IPS-15b (cell line): ENCODE measurements around the gene ANGPTL2.

Experiments
- H3K27me3 ChIP-seq: one replicate; pipeline ENCODE4 v1.6.1; 2013; ENCODE audit warnings: low read length; ENCODE audit not compliant: control insufficient read depth, insufficient read depth
- H3K36me3 ChIP-seq: one replicate; pipeline ENCODE4 v1.6.1; 2013; ENCODE audit warnings: low read length; ENCODE audit not compliant: control insufficient read depth, insufficient read depth
- H3K4me1 ChIP-seq: one replicate; pipeline ENCODE4 v1.6.1; 2013; ENCODE audit warnings: mild to moderate bottlenecking, low read length; ENCODE audit not compliant: control insufficient read depth, insufficient read depth
- H3K4me3 ChIP-seq: one replicate; pipeline ENCODE4 v1.5.1; 2013; ENCODE audit warnings: low read depth, low read length
- H3K9ac ChIP-seq: one replicate; pipeline ENCODE4 v1.6.1; 2013; ENCODE audit warnings: low read depth, mild to moderate bottlenecking, low read length
- H3K9me3 ChIP-seq: one replicate; pipeline ENCODE4 v1.6.1; 2013; ENCODE audit warnings: mild to moderate bottlenecking, low read length; ENCODE audit not compliant: control insufficient read depth, insufficient read depth

Gene ANGPTL2

DNA sequence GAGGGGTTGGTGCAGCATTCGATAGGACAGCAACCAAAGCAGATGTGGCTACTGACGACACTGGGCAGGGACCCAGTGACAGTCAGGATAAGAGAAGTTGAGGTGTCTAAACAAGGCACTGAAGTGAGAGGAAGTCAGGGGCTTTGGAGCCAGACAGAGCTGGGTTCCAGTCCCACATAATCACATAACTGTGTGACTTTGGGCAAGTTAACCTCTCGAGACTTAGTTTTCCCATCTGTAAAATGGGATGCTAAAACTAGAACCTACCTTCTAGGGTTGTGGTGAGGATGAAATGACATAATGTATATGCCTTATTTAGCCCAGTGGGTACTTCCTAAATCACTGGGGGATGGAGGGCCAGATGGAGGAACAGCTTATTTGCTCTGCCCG lies 3.1 kb downstream of the ANGPTL2 start:
- Histone ChIP-seq H3K9ac (no peak overlapping the region), H3K4me1 (peaks cover 13% of the 10 kb centered on the region), H3K9me3 (no peaks in the 10 kb centered on the region), H3K4me3 (no peak overlapping the region), H3K27me3 (no peaks in the 10 kb centered on the region), H3K36me3 (peaks cover 3% of the 10 kb centered on the region)

DNA sequence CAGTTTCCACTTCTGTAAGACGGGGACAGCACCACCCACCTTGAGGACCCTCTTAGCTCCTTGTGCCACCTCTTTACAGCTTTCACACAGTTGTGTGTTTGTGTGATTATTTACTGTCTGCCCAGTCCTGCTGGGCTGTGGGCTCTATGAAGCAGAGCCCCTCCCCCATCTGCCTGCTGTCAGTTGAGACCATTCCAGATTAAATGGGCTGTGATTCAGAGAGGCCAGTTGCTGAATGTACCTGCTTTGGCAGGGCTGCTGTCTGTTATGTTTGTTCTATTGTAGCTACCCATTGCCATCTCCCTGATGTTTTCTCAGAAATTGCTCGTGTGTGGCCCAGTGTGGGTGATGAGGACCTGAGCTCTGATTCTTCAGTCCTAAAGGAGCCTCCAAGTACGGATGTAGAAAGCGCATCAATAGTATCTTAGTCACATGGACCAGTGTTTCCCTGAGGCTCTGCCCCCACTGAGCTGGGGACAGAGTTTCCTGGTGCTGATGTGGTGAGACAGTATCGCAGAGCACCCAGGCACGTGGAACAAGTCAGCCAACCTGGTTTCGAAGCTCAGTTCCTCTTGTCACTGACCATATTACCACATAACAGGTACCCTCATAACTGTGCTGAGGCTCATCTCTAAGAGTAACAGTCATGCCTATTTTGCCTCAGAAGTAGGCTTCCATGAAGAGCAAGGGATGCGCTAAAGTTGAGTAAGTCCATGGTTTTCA lies 3.7 kb downstream of the ANGPTL2 start:
- Histone ChIP-seq H3K4me3 (no peak overlapping the region), H3K4me1 (peaks cover 13% of the 10 kb centered on the region), H3K27me3 (no peaks in the 10 kb centered on the region)

DNA sequence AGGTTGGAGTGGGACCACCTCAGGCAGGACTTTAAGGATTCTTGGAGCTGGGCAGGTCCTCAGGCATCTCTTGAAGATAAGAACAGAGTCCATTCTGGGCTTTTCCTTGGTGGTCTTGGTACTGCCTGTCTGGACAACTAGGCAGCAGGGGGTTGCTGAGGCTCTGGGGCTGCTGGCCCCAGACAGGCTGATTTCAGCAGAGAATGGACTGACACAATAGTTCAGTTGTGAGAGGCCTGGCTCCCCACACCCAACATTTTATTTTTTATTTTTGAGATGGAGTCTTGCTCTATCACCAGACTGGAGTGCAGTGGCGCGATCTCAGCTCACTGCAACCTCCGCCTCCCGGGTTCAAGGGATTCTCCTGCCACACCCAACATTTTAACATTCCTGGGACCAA lies 4.6 kb downstream of the ANGPTL2 start:
- Histone ChIP-seq H3K9ac (no peak overlapping the region), H3K27me3 (no peaks in the 10 kb centered on the region), H3K4me3 (no peak overlapping the region), H3K9me3 (no peaks in the 10 kb centered on the region), H3K4me1 (peaks cover 13% of the 10 kb centered on the region), H3K36me3 (peaks cover 3% of the 10 kb centered on the region)

More for the DNA sequence above, 3.7 kb downstream of the ANGPTL2 start:
- no peak overlapping the region for H3K9ac ChIP-seq
- H3K36me3 ChIP-seq, result peaks cover 3% of the 10 kb centered on the region
- no peaks in the 10 kb centered on the region for H3K9me3 ChIP-seq

DNA sequence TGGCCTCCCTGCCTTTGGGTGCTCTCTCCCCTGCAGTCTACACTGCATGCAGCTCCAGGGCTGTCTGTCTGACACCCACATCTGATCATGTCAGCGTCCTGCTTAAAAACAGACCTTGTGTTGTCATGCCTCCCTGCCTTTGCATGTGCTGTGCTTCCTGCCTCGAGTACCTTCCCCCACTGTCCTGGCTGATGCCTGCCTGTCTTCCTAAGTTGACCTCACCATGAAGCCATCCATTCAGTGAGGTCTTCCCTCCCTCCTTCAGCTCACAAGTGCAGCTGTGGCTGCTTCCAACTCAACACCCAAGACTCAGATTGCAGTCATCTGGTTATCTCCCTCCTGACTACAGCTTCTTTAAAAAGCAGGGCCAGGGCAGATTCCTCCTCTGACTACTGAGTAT lies 5.5 kb downstream of the ANGPTL2 start:
- Histone ChIP-seq H3K27me3 (no peaks in the 10 kb centered on the region), H3K9ac (no peak overlapping the region), H3K4me1 (peaks cover 17% of the 10 kb centered on the region), H3K4me3 (no peak overlapping the region), H3K9me3 (no peaks in the 10 kb centered on the region), H3K36me3 (peaks cover 3% of the 10 kb centered on the region)

GRCh38 chr9:127116088-127116726 lies 6.2 kb downstream of the ANGPTL2 start:
- Histone ChIP-seq H3K4me3 (no peak overlapping the region), H3K36me3 (peaks cover 3% of the 10 kb centered on the region), H3K9me3 (no peaks in the 10 kb centered on the region), H3K27me3 (no peaks in the 10 kb centered on the region), H3K9ac (no peak overlapping the region), H3K4me1 (peaks cover 20% of the 10 kb centered on the region)

DNA sequence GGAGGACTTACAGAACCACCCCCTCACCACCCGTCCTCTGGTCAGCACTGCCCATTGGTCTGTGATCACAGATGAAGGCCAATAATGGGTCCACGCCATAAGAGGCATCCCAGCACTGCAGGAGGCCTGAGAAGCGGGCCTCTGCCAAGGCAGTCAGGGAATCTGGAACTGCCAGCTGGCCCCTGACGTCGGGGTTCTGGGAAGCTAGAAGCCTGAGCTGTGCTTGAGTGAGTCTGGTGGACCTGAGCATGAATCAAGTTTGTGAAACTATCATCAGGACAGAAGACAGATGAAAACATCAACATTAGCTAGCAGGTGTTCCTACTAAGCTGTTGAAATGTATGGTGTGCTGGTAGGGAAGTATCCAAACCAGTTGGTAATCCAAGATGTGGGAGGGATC lies 7.8 kb downstream of the ANGPTL2 start:
- Histone ChIP-seq H3K4me1 (peaks cover 24% of the 10 kb centered on the region), H3K36me3 (peaks cover 3% of the 10 kb centered on the region), H3K27me3 (no peaks in the 10 kb centered on the region), H3K9me3 (no peaks in the 10 kb centered on the region), H3K4me3 (no peak overlapping the region), H3K9ac (no peak overlapping the region)

- H3K9me3 ChIP-seq, result no peaks in the 10 kb centered on the region
- no peak overlapping the region for H3K4me3 ChIP-seq
- H3K4me1 ChIP-seq, result peaks cover 24% of the 10 kb centered on the region
- no peak overlapping the region for H3K9ac ChIP-seq
- peaks cover 3% of the 10 kb centered on the region for H3K36me3 ChIP-seq
- no peaks in the 10 kb centered on the region for H3K27me3 ChIP-seq
Measured at GRCh38 chr9:127113191-127113972, 9.1 kb downstream of the ANGPTL2 start.

DNA sequence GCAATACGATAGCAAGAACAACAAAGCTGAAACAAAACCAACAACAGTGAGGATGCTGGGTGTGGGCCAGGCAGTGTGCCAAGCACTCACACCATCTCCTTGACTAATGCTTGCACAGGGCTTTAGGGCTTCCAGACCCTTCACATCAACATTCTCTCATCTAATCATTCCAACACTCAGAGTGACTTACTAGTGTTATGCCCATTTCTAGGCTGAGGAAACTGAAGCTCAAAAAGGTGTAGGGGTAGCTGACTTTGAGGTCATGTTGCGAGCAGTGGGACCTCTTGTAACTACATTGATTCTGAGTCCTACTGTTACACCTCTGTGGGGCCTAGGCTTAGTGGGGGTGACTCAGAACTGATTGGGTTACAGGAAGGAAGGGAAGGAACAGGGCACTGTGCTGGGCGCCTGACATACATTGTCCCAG lies 9.7 kb downstream of the ANGPTL2 start:
- Histone ChIP-seq H3K9ac (no peak overlapping the region), H3K9me3 (no peaks in the 10 kb centered on the region), H3K36me3 (peaks cover 3% of the 10 kb centered on the region)

DNA sequence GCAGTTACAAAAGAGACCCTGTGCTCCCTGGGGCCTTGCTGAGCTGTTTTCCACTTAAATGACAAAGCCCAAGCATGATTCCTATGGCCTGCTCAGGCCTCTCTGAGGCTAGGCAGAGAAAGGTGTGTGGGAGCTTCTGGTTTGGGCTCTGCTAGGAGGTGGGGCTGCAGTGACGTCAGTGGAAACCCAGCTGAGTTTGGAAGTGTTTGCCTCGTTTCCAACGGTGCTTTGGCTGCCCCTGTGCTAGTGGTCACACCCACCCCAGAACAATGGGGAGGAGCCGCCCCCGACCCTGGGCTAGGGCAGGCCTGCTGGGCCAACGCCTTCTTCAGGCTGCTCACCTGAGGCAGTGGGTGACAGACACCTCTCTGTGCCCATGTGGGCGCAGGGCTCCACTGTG lies 10.4 kb downstream of the ANGPTL2 start:
- H3K36me3 ChIP-seq, result peaks cover 3% of the 10 kb centered on the region
- no peak overlapping the region for H3K9ac ChIP-seq
- peaks cover 24% of the 10 kb centered on the region for H3K4me1 ChIP-seq
- no peaks in the 10 kb centered on the region for H3K27me3 ChIP-seq
- no peaks in the 10 kb centered on the region for H3K9me3 ChIP-seq
- H3K4me3 ChIP-seq, result no peak overlapping the region

More for the DNA sequence above, 9.7 kb downstream of the ANGPTL2 start:
- Histone ChIP-seq H3K4me1 (peaks cover 24% of the 10 kb centered on the region), H3K4me3 (no peak overlapping the region), H3K27me3 (no peaks in the 10 kb centered on the region)

DNA sequence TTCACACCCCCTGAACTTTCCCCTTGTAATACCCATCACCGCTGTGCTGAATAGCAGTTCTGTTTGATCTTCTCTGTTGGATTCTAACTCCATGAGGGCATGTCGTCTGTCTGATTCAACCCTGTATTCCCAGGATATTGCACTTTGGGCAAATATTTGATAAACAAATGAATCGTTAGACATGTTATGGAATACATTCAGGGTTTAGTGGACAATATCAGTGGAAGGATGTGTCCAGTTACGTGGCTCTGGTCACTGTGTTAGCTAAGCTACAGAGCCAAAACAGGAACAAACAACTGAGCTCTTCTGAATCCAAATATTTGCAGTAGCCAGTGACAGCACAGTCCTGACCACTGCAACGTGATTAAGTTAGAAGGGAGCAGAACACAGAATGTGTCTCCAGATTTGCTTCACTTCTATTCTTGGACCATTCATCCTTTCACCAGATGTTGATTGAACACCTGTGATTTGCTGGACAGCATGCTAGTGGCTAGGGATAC lies 13.2 kb downstream of the ANGPTL2 start:
- no peaks in the 10 kb centered on the region for H3K9me3 ChIP-seq
- no peak overlapping the region for H3K9ac ChIP-seq
- no peak overlapping the region for H3K4me3 ChIP-seq
- H3K36me3 ChIP-seq, result no peaks in the 10 kb centered on the region
- H3K27me3 ChIP-seq, result no peaks in the 10 kb centered on the region
- H3K4me1 ChIP-seq, result peaks cover 22% of the 10 kb centered on the region

- Histone ChIP-seq H3K4me1 (peaks cover 21% of the 10 kb centered on the region), H3K9me3 (no peaks in the 10 kb centered on the region), H3K27me3 (no peaks in the 10 kb centered on the region), H3K9ac (no peak overlapping the region), H3K36me3 (no peaks in the 10 kb centered on the region), H3K4me3 (no peak overlapping the region)
Measured at GRCh38 chr9:127107929-127108876, 14.2 kb downstream of the ANGPTL2 start.
